ENCODE results near the gene EDN2.

- no peak for TF ChIP-seq EZH2phosphoT487 (conservative IDR thresholded peaks at IDR 0.05; ENCODE audit: low read length)
- TF ChIP-seq CTCF (IDR thresholded peaks at IDR 0.05; ENCODE audit: insufficient read depth, low read length, poor library complexity, severe bottlenecking) = no peak
Measured at GRCh38 chr1:41479808-41480160, 4.7 kb downstream of the EDN2 start.
